OCI-LY1 (cell line): Measurements from ENCODE around the gene CRTC3.

ENCODE experiments used
- H2AFZ ChIP-seq: fragments of 200-600 bp; sonication (generic), shearing (Covaris generic); 2 replicates; pipeline ENCODE4 v1.6.0; 2014; ENCODE audit warnings: antibody characterized with exemption, mild to moderate bottlenecking, low read length
- H3F3A ChIP-seq: fragments of 200-600 bp; sonication (generic), shearing (Covaris generic); 2 replicates; pipeline ENCODE4 v1.6.0; 2014; ENCODE audit warnings: mild to moderate bottlenecking, antibody characterized with exemption, low read length, moderate library complexity; ENCODE audit not compliant: insufficient read depth
- H3K27ac ChIP-seq: fragments of 200-600 bp; sonication (generic); 2 replicates; pipeline ENCODE4 v1.5.1; 2014; ENCODE audit warnings: low read length, mixed run types, mild to moderate bottlenecking, low read depth; ENCODE audit not compliant: poor library complexity, severe bottlenecking
- H3K27me3 ChIP-seq: fragments of 200-600 bp; sonication (generic); 2 replicates; pipeline ENCODE4 v1.6.0; 2014; ENCODE audit warnings: antibody characterized with exemption, mild to moderate bottlenecking, low read length, moderate library complexity; ENCODE audit not compliant: insufficient read depth
- H3K36me3 ChIP-seq: fragments of 200-600 bp; sonication (generic); 2 replicates; pipeline ENCODE4 v1.6.1; 2014; ENCODE audit warnings: mild to moderate bottlenecking, antibody characterized with exemption, low read length, moderate library complexity, mixed read lengths; ENCODE audit not compliant: insufficient read depth
- H3K4me1 ChIP-seq: fragments of 200-600 bp; sonication (generic); 2 replicates; pipeline ENCODE4 v1.5.1; 2014; ENCODE audit warnings: mild to moderate bottlenecking, low read length, moderate library complexity; ENCODE audit not compliant: insufficient read depth, severe bottlenecking
- H3K4me2 ChIP-seq: fragments of 200-600 bp; sonication (generic), shearing (Covaris generic); 2 replicates; pipeline ENCODE4 v1.6.1; 2014; ENCODE audit warnings: low read length
- H3K4me3 ChIP-seq: fragments of 200-600 bp; sonication (generic); 2 replicates; pipeline ENCODE4 v1.5.1; 2014; ENCODE audit warnings: low read length, low read depth, mild to moderate bottlenecking, mixed read lengths; ENCODE audit not compliant: poor library complexity, severe bottlenecking
- H3K79me2 ChIP-seq: fragments of 200-600 bp; shearing (Covaris generic); 2 replicates; pipeline ENCODE4 v1.6.1; 2016; ENCODE audit warnings: mixed run types, low read length, mixed read lengths; ENCODE audit not compliant: insufficient read depth
- H3K9ac ChIP-seq: fragments of 200-600 bp; sonication (generic), shearing (Covaris generic); 2 replicates; pipeline ENCODE4 v1.6.1; 2014; ENCODE audit warnings: mild to moderate bottlenecking, low read length, mixed read lengths
- H3K9me2 ChIP-seq: fragments of 200-600 bp; sonication (generic), shearing (Covaris generic); 2 replicates; pipeline ENCODE4 v1.6.1; 2014; ENCODE audit warnings: low read depth, mild to moderate bottlenecking, low read length, mixed read lengths
- H3K9me3 ChIP-seq: fragments of 200-600 bp; shearing (Covaris generic); 2 replicates; pipeline ENCODE4 v1.6.1; 2014; ENCODE audit warnings: low read length, mixed read lengths
- H4K20me1 ChIP-seq: fragments of 200-600 bp; sonication (generic), shearing (Covaris generic); 2 replicates; pipeline ENCODE4 v1.6.0; 2016; ENCODE audit warnings: mild to moderate bottlenecking, low read length; ENCODE audit not compliant: insufficient read depth
- EZH2 ChIP-seq: fragments of 200-600 bp; sonication (generic), shearing (Covaris generic); IDR thresholded peaks from 2 replicates; pipeline ENCODE4 v1.8.0; 2017; ENCODE audit warnings: borderline replicate concordance, mixed run types, mild to moderate bottlenecking, antibody characterized with exemption, low read length, moderate library complexity, mixed read lengths
- TF ChIP-seq, protein P1 (sequence below): fragments of 200-600 bp; sonication (generic), shearing (Covaris generic); IDR thresholded peaks from 2 replicates; pipeline ENCODE4 v1.5.1; 2017; ENCODE audit warnings: mild to moderate bottlenecking, antibody characterized with exemption, low read length, moderate library complexity, mixed read lengths

CRTC3 gene

DNA sequence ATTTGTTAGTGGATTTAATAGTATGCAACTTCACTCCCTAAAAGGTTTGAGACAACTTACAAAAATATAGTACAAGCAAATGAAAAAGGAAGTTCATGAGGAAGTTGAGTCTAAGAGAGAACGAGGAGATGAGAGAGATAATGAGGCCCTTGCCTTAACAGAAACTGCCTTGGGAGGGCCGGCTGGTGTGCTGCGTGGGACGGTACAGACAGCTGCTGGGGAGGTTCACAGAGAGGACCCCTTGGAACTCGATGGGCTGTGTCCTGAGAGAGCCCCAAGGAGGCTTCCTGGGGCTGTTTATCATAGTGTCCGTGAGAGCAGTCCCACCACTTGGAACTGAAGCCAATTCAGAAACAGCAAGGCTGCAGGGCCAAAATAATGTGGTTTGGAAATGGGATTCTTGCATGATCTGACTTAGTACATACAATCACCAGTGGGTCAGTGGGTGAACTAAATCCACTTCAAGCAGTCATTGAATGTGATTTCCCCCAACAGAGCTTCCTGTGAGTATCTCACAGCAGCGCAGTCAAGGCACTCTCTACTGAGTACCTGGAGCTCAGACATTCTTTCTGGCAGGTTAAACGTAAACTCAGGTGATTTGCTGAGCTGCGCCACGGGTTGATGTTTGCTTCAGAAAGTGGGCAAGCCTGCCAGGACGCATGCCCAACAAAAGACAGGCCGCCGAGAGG lies 90.8 kb downstream of the CRTC3 start:
- Histone ChIP-seq H3K79me2 (no peaks in the 10 kb centered on the region), H3K9me2 (no peaks in the 10 kb centered on the region), H4K20me1 (no peaks in the 10 kb centered on the region), H3K9me3 (no peaks in the 10 kb centered on the region), H3F3A (no peaks in the 10 kb centered on the region), H3K4me1 (peaks cover 14% of the 10 kb centered on the region), H3K27me3 (no peaks in the 10 kb centered on the region), H2AFZ (no peak overlapping the region), H3K4me2 (peak overlapping the region; percentile 47), H3K36me3 (no peaks in the 10 kb centered on the region), H3K9ac (no peak overlapping the region), H3K27ac (no peak overlapping the region), H3K4me3 (no peak overlapping the region)
- TF ChIP-seq EZH2 = no peak
- TF ChIP-seq, protein P1, sequence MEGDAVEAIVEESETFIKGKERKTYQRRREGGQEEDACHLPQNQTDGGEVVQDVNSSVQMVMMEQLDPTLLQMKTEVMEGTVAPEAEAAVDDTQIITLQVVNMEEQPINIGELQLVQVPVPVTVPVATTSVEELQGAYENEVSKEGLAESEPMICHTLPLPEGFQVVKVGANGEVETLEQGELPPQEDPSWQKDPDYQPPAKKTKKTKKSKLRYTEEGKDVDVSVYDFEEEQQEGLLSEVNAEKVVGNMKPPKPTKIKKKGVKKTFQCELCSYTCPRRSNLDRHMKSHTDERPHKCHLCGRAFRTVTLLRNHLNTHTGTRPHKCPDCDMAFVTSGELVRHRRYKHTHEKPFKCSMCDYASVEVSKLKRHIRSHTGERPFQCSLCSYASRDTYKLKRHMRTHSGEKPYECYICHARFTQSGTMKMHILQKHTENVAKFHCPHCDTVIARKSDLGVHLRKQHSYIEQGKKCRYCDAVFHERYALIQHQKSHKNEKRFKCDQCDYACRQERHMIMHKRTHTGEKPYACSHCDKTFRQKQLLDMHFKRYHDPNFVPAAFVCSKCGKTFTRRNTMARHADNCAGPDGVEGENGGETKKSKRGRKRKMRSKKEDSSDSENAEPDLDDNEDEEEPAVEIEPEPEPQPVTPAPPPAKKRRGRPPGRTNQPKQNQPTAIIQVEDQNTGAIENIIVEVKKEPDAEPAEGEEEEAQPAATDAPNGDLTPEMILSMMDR = no peak

DNA sequence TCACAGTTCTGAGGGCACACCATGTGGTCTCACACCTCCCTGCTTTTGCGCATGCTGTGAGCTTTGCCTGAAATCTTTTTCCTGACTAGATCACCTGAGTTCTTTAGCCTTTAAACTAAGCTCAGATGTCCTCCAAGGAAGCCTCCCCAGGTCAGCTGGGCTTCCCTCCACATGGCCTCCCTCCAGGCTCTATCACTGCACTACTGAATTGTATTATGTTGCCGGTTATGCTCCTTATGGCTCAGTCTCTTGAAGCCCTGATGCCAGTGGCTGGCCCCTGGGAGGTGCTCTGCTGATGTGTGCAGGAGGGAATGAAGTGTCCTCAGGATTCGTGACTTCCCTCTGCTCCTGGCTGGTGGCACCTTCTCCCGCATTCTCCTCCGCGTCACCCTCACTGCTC lies 94.1 kb downstream of the CRTC3 start:
- H3K9ac ChIP-seq = no peak overlapping the region
- H3F3A ChIP-seq = no peaks in the 10 kb centered on the region
- H3K27me3 ChIP-seq = no peaks in the 10 kb centered on the region
- no peaks in the 10 kb centered on the region for H4K20me1 ChIP-seq
- TF ChIP-seq, protein P1 = no peak
- TF ChIP-seq EZH2 = no peak
- no peaks in the 10 kb centered on the region for H3K9me3 ChIP-seq
- no peak overlapping the region for H3K27ac ChIP-seq
- H3K79me2 ChIP-seq = no peaks in the 10 kb centered on the region
- H3K4me1 ChIP-seq = peaks cover 14% of the 10 kb centered on the region
- H3K4me3 ChIP-seq = no peak overlapping the region
- H3K9me2 ChIP-seq = no peaks in the 10 kb centered on the region
- H3K36me3 ChIP-seq = no peaks in the 10 kb centered on the region
- H3K4me2 ChIP-seq = no peak overlapping the region
- no peak overlapping the region for H2AFZ ChIP-seq

DNA sequence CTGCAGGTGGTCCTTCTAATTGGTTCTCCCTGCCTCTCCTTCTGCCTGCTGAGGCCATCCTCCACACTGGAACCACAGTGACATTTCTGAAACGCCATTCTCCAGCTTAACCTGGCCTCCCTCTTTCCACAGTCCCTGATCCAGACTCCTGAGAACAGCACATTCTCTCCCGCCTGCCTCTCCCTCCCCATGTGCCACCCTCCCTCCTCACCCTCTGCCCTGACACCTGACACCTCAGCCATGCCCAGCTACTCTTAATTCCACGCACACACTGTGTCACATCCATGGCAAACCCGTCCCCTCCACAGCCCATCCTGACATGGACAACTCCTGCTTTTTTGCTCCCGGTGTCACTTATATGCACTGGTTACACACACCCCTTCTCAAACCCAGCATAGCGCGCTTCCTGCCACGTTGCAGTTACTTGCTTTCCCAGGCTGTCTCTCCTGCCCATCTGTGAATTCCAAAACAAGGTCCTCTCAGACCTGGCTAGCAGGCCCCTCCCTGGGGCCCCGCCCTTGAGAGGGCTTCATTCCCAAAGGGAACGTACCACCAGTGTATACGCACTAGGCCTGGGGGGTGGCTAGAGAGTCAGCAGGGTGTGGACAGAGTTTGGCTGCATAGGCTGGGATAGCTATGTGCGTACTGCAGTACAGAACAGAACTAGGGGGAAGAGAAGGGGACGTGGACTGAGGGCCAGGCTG lies 94.7 kb downstream of the CRTC3 start:
- no peaks in the 10 kb centered on the region for H3K9me2 ChIP-seq
- H3K36me3 ChIP-seq = no peaks in the 10 kb centered on the region
- no peak overlapping the region for H3K27ac ChIP-seq
- no peak overlapping the region for H2AFZ ChIP-seq
- no peaks in the 10 kb centered on the region for H3K9me3 ChIP-seq
- H3K79me2 ChIP-seq = no peaks in the 10 kb centered on the region
- peaks cover 14% of the 10 kb centered on the region for H3K4me1 ChIP-seq
- no peaks in the 10 kb centered on the region for H3K27me3 ChIP-seq
- H3K9ac ChIP-seq = no peak overlapping the region
- no peak overlapping the region for H3K4me3 ChIP-seq
- H3F3A ChIP-seq = no peaks in the 10 kb centered on the region
- no peaks in the 10 kb centered on the region for H4K20me1 ChIP-seq
- no peak overlapping the region for H3K4me2 ChIP-seq
- TF ChIP-seq, protein P1 = no peak
- no peak for TF ChIP-seq EZH2
